Heart right ventricle (tissue), 16 donors: ENCODE results near the gene CSRP1. TPM values are rescaled to one million over a fixed set of nuclear protein-coding genes. Genes with fewer than 3 reads are reported as not detected.
"Not testable (repeated sequence)": the region's sequence is repeated elsewhere in the genome, so short reads cannot be mapped to it uniquely, and the experiment has no call there.

Experiments
- ATAC-seq, 8 donors: fragments of 200-7000 bp; cut with Tn5 transposase; one replicate each; pipeline ENCODE4 v1.9.1; 2020; ENCODE audit warnings: mild to moderate bottlenecking in 8 of 8, moderate library complexity in 8 of 8, moderate number of reproducible peaks in 1 of 8
- DNase-seq, 2 donors: peaks; one replicate each; pipeline ENCODE4 v3.0.0-alpha.2; 2020
- H3K27ac ChIP-seq, 10 donors: fragments of 200-600 bp; sonication (generic) in 2 of 10; one replicate each; pipeline versions ENCODE4 v1.5.0 to v1.8.0; 2020 to 2022; ENCODE audit warnings: mild to moderate bottlenecking in 3 of 10
- H3K27me3 ChIP-seq, 7 donors: fragments of 200-600 bp; one replicate each; pipeline ENCODE4 v1.8.0; 2021 to 2022; ENCODE audit warnings: mild to moderate bottlenecking in 2 of 7
- H3K36me3 ChIP-seq, 9 donors: fragments of 200-600 bp; sonication (generic) in 1 of 9; one replicate each; pipeline versions ENCODE4 v1.5.0 to v1.8.0; 2020 to 2022; ENCODE audit warnings: mild to moderate bottlenecking in 2 of 9
- H3K4me1 ChIP-seq, 9 donors: fragments of 200-600 bp; sonication (generic) in 1 of 9; one replicate each; pipeline versions ENCODE4 v1.5.0 to v1.8.0; 2020 to 2022; ENCODE audit warnings: mild to moderate bottlenecking in 4 of 9
- H3K4me3 ChIP-seq, 10 donors: fragments of 200-600 bp; sonication (generic) in 2 of 10; one replicate each; pipeline versions ENCODE4 v1.5.0 to v1.8.0; 2020 to 2022; ENCODE audit warnings: mild to moderate bottlenecking in 7 of 10, moderate library complexity in 2 of 10
- H3K9me3 ChIP-seq, 11 donors: fragments of 200-600 bp in 10 of 11; sonication (generic) in 2 of 11; one replicate each; pipeline versions ENCODE4 v1.5.0 to v1.8.0; 2013 to 2022; ENCODE audit warnings: mild to moderate bottlenecking in 2 of 11, control low read depth in 1 of 11, moderate library complexity in 1 of 11
- CTCF ChIP-seq, 9 donors: fragments of 200-600 bp; sonication (generic) in 2 of 9; IDR thresholded peaks; one replicate each; pipeline versions ENCODE4 v1.5.0 to v1.8.0; 2021 to 2022; ENCODE audit warnings: antibody characterized with exemption in 9 of 9, mild to moderate bottlenecking in 5 of 9, moderate library complexity in 1 of 9
- WGBS, 2 donors: extraction: QIAGEN DNeasy Blood & Tissue Kit; methylation state at CpG; one replicate each; pipeline ENCODE4 v1.1.7; 2013; ENCODE audit warnings: inconsistent platforms in 1 of 2; 5-methylcytosine and 5-hydroxymethylcytosine counted together
- intact Hi-C, 10 donors: fragments of 100-400 bp; cut with DNase I; formaldehyde crosslinking; loops; one replicate each; pipeline versions ENCODE4 v1.11.1 to v1.14.2; 2022
- polyA plus RNA-seq, 2 donors: library from polyadenylated mRNA; stranded (reverse); fragments of 200-250 nt; gene quantifications; one replicate each; pipeline ENCODE4 v1.2.3, GENCODE V29; 2013
- total RNA-seq, 10 donors: library from RNA; stranded (reverse); fragmentation: NEBNext Ultra II Directional in 3 of 10; extraction: Animal tissue kit (Norgen Biotek cat#: 25700) in 3 of 10; gene quantifications; one replicate each; pipeline versions ENCODE4 v1.2.1 to v1.2.4, GENCODE V29; 2021 to 2023
- donor health status: Arrhythmogenic right ventricular cardiomyopathy.
- donor health status: ischemic (EF 13 %, LVEDD 7.1; RV severe dilation, severe dysfunction).
- donor health status: healthy with polysubstance abuse.
- donor health status: DM: no; HTN: yes; CAD: no.
- donor health status: DM: no; HTN: no; CAD: no.
- donor health status: ischemic (EF 25% LVEDD 6.9; RV normal size, moderate dysfunction).
- donor health status: ischemic (EF 25% LVEDD 5.7; RV mildly dilated, moderate dysfunction).
- donor health status: healthy.
- donor health status: DM: yes; HTN: yes; CAD: no.
- donor health status: Ischemic cardiomyopathy.
- donor health status: ischemic (EF 35%, LVEDD 5.7; RV mildly dilated, moderate dysfunction).
- donor health status: nonischemic (EF 11% LVEDD 7.7; RV severe dilation, severe dysfunction).
- donor health status: DM: yes; HTN: yes; CAD: no.
- donor health status: PGD.
- donor health status: ischemic (EF 29% LVEDD 5.4; RV normal size, mild dysfunction).
- donor health status: nonischemic (EF 23%, LVEDD 6.1; RV moderate dilation, normal function).

Gene CSRP1
- total and polyA plus RNA-seq, 12 donors, result 48.1 to 104 (median 67.7) TPM

GRCh38 chr1:201481004-201481380 lies 25.9 kb downstream of the CSRP1 start:
- Histone ChIP-seq H3K27ac (peak overlapping the region; percentile 4 to 81 (median 73)), H3K4me1 (peaks cover 9 to 42% (median 30%) of the 10 kb centered on the region in 9 donors), H3K27me3 (peaks cover 0 to 6% (median 0%) of the 10 kb centered on the region in 7 donors), H3K9me3 (no peaks in the 10 kb centered on the region), H3K4me3 (peak overlapping the region in 9 of 10 donors; percentile 16 to 57 (median 41)), H3K36me3 (peaks cover 0 to 32% (median 16%) of the 10 kb centered on the region in 9 donors)
- ATAC-seq, result peak in 6 of 8 donors; percentile 0 to 22 (median 6)
- intact Hi-C loops, result loop anchor here in 7 of 10 donors (1.0 to 5.0 kb wide), 5 partner anchors 32 to 134 kb away; no protein-coding TSS in a partner anchor
- 10 to 17% methylated on average over 17 of the region's 17 CpGs for WGBS, 2 donors
- no peak for TF ChIP-seq CTCF (IDR thresholded peaks at IDR 0.05)
- no peak for DNase-seq

GRCh38 chr1:201480231-201481003 lies 26.5 kb downstream of the CSRP1 start:
- DNase-seq, result peak; percentile 81 to 84
- intact Hi-C loops, result loop anchor here in 7 of 10 donors (1.0 to 5.0 kb wide), 5 partner anchors 32 to 133 kb away; no protein-coding TSS in a partner anchor
- H3K9me3 ChIP-seq, result no peaks in the 10 kb centered on the region
- TF ChIP-seq CTCF (IDR thresholded peaks at IDR 0.05), result peak in 3 of 9 donors; percentile 19 to 34 (median 31)
- H3K4me1 ChIP-seq, result peaks cover 9 to 38% (median 27%) of the 10 kb centered on the region in 9 donors
- peak overlapping the region; percentile 4 to 81 (median 73) for H3K27ac ChIP-seq
- H3K4me3 ChIP-seq, result peak overlapping the region; percentile 13 to 57 (median 41)
- ATAC-seq, result peak; percentile 61 to 81 (median 69)
- peaks cover 0 to 27% (median 15%) of the 10 kb centered on the region in 9 donors for H3K36me3 ChIP-seq
- H3K27me3 ChIP-seq, result peaks cover 0 to 6% (median 0%) of the 10 kb centered on the region in 7 donors
- 3 to 5% methylated on average over 35 to 37 of the region's 37 CpGs for WGBS, 2 donors

- intact Hi-C loops, result loop anchor here in 2 of 10 donors (1.0 to 5.0 kb wide), 2 partner anchors 31 to 42 kb away; no protein-coding TSS in a partner anchor
- DNase-seq, result no peak
- Histone ChIP-seq H3K4me3 (no peak overlapping the region), H3K27ac (peak overlapping the region in 6 of 10 donors; percentile 46 to 81 (median 73)), H3K36me3 (peaks cover 0 to 15% (median 3%) of the 10 kb centered on the region in 9 donors), H3K27me3 (peaks cover 0 to 9% (median 0%) of the 10 kb centered on the region in 7 donors), H3K4me1 (peaks cover 9 to 38% (median 27%) of the 10 kb centered on the region in 9 donors), H3K9me3 (no peaks in the 10 kb centered on the region)
- TF ChIP-seq CTCF (IDR thresholded peaks at IDR 0.05), result no peak
- ATAC-seq, result no peak
- WGBS, 2 donors, result 76% methylated on average over 4 of the region's 4 CpGs
Measured at GRCh38 chr1:201479201-201479730, 27.7 kb downstream of the CSRP1 start.

GRCh38 chr1:201478666-201479065 lies 28.3 kb downstream of the CSRP1 start:
- intact Hi-C loops, result loop anchor here in 2 of 10 donors (1.0 to 5.0 kb wide), 2 partner anchors 30 to 41 kb away; no protein-coding TSS in a partner anchor
- 86 to 87% methylated on average over 3 of the region's 3 CpGs for WGBS, 2 donors
- not testable (repeated sequence) for ATAC-seq, H3K27me3 ChIP-seq, DNase-seq, H3K36me3 ChIP-seq, H3K4me3 ChIP-seq, H3K9me3 ChIP-seq
- Histone ChIP-seq H3K27ac (peak overlapping the region in 1 of 10 donors; percentile 81), H3K4me1 (peaks cover 9 to 38% (median 27%) of the 10 kb centered on the region in 9 donors)
